Measurements from ENCODE around the gene MAMSTR. TPM values are rescaled to one million over a fixed set of nuclear protein-coding genes. Genes with fewer than 3 reads are reported as not detected.
"Not testable (repeated sequence)": the region's sequence is repeated elsewhere in the genome, so short reads cannot be mapped to it uniquely, and the experiment has no call there.

The MAMSTR gene
- 0.35 and 0.50 TPM in 2 replicates for total RNA-seq (2014; rRNA removed; shearing (Covaris generic))
- polyA plus RNA-seq (2015; cell fraction: cytosol; rRNA removed), result 0.14 and 0.30 TPM in 2 replicates
- 0.26 and 2.0 TPM in 2 replicates for polyA plus RNA-seq (2015; cell fraction: nucleus; rRNA removed)

- DNase-seq (ENCODE audit: low read depth, low spot score), result no peak
- in situ Hi-C loops (cut with HindIII; ENCODE audit: low pct_unique_long_range_greater_than_20kb, low sequenced_read_pairs), result no loop called here
These were observed at the start of gene MAMSTR for GRCh38 chr19:48719263-48720171. Gene MAMSTR (minus strand): TSS chr19:48719725. CDS start chr19:48719031, 694 bp downstream.

- DNase-seq (ENCODE audit: low read depth, low spot score), result no peak
- in situ Hi-C loops (cut with HindIII; ENCODE audit: low pct_unique_long_range_greater_than_20kb, low sequenced_read_pairs), result no loop called here
These were observed 49.6 kb upstream of the MAMSTR start for GRCh38 chr19:48768994-48769713.

GRCh38 chr19:48768171-48768753 is 48.7 kb upstream of the MAMSTR start:
- DNase-seq (ENCODE audit: low read depth, low spot score); in situ Hi-C loops (cut with HindIII; ENCODE audit: low pct_unique_long_range_greater_than_20kb, low sequenced_read_pairs): not testable (repeated sequence)

GRCh38 chr19:48765816-48766215 is 46.3 kb upstream of the MAMSTR start:
- in situ Hi-C loops (cut with HindIII; ENCODE audit: low pct_unique_long_range_greater_than_20kb, low sequenced_read_pairs); DNase-seq (ENCODE audit: low read depth, low spot score): not testable (repeated sequence)

- no peak for DNase-seq (ENCODE audit: low read depth, low spot score)
- in situ Hi-C loops (cut with HindIII; ENCODE audit: low pct_unique_long_range_greater_than_20kb, low sequenced_read_pairs), result no loop called here
These were observed 41.1 kb upstream of the MAMSTR start for GRCh38 chr19:48760504-48761205.

- in situ Hi-C loops (cut with HindIII; ENCODE audit: low pct_unique_long_range_greater_than_20kb, low sequenced_read_pairs), result no loop called here
- no peak for DNase-seq (ENCODE audit: low read depth, low spot score)
These were observed 38.2 kb upstream of the MAMSTR start for GRCh38 chr19:48757741-48758144.

GRCh38 chr19:48757089-48757675 is 37.7 kb upstream of the MAMSTR start:
- in situ Hi-C loops (cut with HindIII; ENCODE audit: low pct_unique_long_range_greater_than_20kb, low sequenced_read_pairs), result no loop called here
- DNase-seq (ENCODE audit: low read depth, low spot score), result no peak

GRCh38 chr19:48756686-48757085 is 37.2 kb upstream of the MAMSTR start:
- in situ Hi-C loops (cut with HindIII; ENCODE audit: low pct_unique_long_range_greater_than_20kb, low sequenced_read_pairs), result no loop called here
- no peak for DNase-seq (ENCODE audit: low read depth, low spot score)

- no peak for DNase-seq (ENCODE audit: low read depth, low spot score)
- in situ Hi-C loops (cut with HindIII; ENCODE audit: low pct_unique_long_range_greater_than_20kb, low sequenced_read_pairs), result no loop called here
These were observed 36.7 kb upstream of the MAMSTR start for GRCh38 chr19:48756212-48756611.

GRCh38 chr19:48755787-48756186 is 36.3 kb upstream of the MAMSTR start:
- in situ Hi-C loops (cut with HindIII; ENCODE audit: low pct_unique_long_range_greater_than_20kb, low sequenced_read_pairs), result no loop called here
- no peak for DNase-seq (ENCODE audit: low read depth, low spot score)

GRCh38 chr19:48755084-48755641 is 35.6 kb upstream of the MAMSTR start, which contains the start of gene FGF21:
Gene FGF21 (plus strand): TSS chr19:48755524. CDS start chr19:48756237, 713 bp downstream.
- in situ Hi-C loops (cut with HindIII; ENCODE audit: low pct_unique_long_range_greater_than_20kb, low sequenced_read_pairs), result no loop called here

GRCh38 chr19:48752496-48753365 is 33.2 kb upstream of the MAMSTR start, which contains the start of gene FUT1:
Gene FUT1 (minus strand): TSS chr19:48752641. CDS start chr19:48751281, 1,360 bp downstream.
- DNase-seq (ENCODE audit: low read depth, low spot score), result no peak
- in situ Hi-C loops (cut with HindIII; ENCODE audit: low pct_unique_long_range_greater_than_20kb, low sequenced_read_pairs), result no loop called here

More at GRCh38 chr19:48755084-48755641, 35.6 kb upstream of the MAMSTR start, which contains the start of gene FGF21:
- no peak for DNase-seq (ENCODE audit: low read depth, low spot score)

GRCh38 chr19:48751845-48752495 is 32.4 kb upstream of the MAMSTR start:
- in situ Hi-C loops (cut with HindIII; ENCODE audit: low pct_unique_long_range_greater_than_20kb, low sequenced_read_pairs), result no loop called here

GRCh38 chr19:48750771-48751504 is 31.4 kb upstream of the MAMSTR start:
- no peak for DNase-seq (ENCODE audit: low read depth, low spot score)
- in situ Hi-C loops (cut with HindIII; ENCODE audit: low pct_unique_long_range_greater_than_20kb, low sequenced_read_pairs), result no loop called here

More at GRCh38 chr19:48751845-48752495, 32.4 kb upstream of the MAMSTR start:
- no peak for DNase-seq (ENCODE audit: low read depth, low spot score)

GRCh38 chr19:48750351-48750750 is 30.8 kb upstream of the MAMSTR start:
- in situ Hi-C loops (cut with HindIII; ENCODE audit: low pct_unique_long_range_greater_than_20kb, low sequenced_read_pairs), result no loop called here
- no peak for DNase-seq (ENCODE audit: low read depth, low spot score)
